Activated naive CD4-positive, alpha-beta T cell treated with anti-CD3 and anti-CD28 coated beads for 36 hours (primary cell): Measurements from ENCODE around the gene CYFIP2. TPM values are rescaled to one million over a fixed set of nuclear protein-coding genes. Genes with fewer than 3 reads are reported as not detected.

Experiments used
- CTCF ChIA-PET: fragments of 350-600 bp; sonication (Branson Sonifier 250); formaldehyde crosslinking; loops from one replicate; lab custom pipeline; 2021; ENCODE audit warnings: antibody characterized with exemption; lab: Charles Lee
- DNase-seq: peaks from one replicate; pipeline ENCODE4 v3.0.0-alpha.2; 2020
- H3K27ac Mint-ChIP-seq: one replicate; pipeline ENCODE4 v1.8.0; 2021; ENCODE audit warnings: mild to moderate bottlenecking, mixed read lengths
- H3K27me3 Mint-ChIP-seq: one replicate; pipeline ENCODE4 v1.8.0; 2021; ENCODE audit warnings: low read depth, mixed read lengths
- H3K36me3 Mint-ChIP-seq: one replicate; pipeline ENCODE4 v1.8.0; 2021; ENCODE audit warnings: low read depth, mixed read lengths
- H3K4me1 Mint-ChIP-seq: one replicate; pipeline ENCODE4 v1.8.0; 2021; ENCODE audit warnings: low read depth, mixed read lengths
- H3K4me3 Mint-ChIP-seq: one replicate; pipeline ENCODE4 v1.8.0; 2021; ENCODE audit warnings: mild to moderate bottlenecking, moderate library complexity, mixed read lengths
- H3K9me3 Mint-ChIP-seq: one replicate; pipeline ENCODE4 v1.8.0; 2021; ENCODE audit warnings: mixed read lengths
- intact Hi-C: fragments of 100-400 bp; cut with micrococcal nuclease; formaldehyde crosslinking; loops from one replicate; pipeline ENCODE4 v1.15.1; 2023
- total RNA-seq, 2 experiments: library from RNA; stranded (reverse); gene quantifications; one replicate each; pipeline ENCODE4 v1.2.3, GENCODE V29; 2021

Gene CYFIP2
- total RNA-seq, 2 experiments from 2014 or later = 490 to 492 TPM

DNA sequence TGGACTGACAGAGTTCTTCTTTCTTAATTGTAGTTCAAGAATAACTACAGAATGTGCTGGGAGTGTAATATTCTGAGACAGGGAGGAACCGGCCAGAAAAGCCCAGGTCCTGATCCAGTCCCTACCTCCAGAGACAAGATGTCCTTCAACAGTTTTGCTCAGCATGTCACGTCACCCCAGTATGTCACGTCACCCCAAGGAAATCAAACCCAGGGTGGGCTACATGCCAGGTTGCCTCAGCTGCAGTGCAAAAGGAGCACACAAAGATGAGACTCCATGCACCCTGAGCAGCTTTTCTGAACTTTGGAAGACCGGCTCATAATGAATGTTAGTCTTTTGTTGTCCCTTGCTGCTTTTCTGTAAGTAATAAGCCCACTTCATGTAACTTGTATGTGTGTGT lies 168.2 kb downstream of the CYFIP2 start:
- intact Hi-C loops = loop anchor here (5.0 kb wide), 1 partner anchor 218 kb away; the partner anchor contains the start of gene SOX30
- Mint-ChIP-seq H3K4me1 (peaks cover 3% of the 10 kb centered on the region), H3K27ac (no peak overlapping the region), H3K9me3 (no peaks in the 10 kb centered on the region), H3K4me3 (no peak overlapping the region), H3K27me3 (peaks cover 9% of the 10 kb centered on the region), H3K36me3 (no peaks in the 10 kb centered on the region)
- no peak for DNase-seq
- CTCF ChIA-PET = interaction anchor here (0.6 to 5.3 kb wide), 10 partner anchors 26 to 310 kb away, joined by 3 to 76 read pairs (median 6); partner anchors contain the start of genes LSM11 and NIPAL4

DNA sequence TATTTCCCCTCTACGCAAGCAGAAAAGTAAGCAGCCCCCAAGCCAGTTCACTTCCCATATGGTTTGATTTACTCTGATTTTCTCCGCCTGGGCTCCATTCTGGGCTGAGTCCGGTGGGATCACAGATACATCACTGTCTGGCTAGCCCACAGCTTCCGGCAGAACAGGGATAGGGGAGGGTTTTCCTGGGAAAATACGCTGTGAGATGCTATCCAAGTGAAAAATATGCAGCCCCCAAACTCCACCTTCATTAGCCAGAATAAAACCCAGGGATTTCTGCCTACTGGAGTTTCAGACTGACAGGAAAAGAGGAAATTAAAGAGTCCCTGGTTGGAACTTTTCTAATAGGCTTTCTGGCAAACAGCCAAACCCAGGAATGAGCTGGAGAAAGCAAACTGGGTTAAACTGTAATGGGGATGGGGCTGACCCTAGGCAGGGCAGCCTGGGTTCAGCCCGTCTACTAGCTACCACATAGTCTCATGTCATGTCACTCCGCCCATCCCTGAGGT lies 177.2 kb downstream of the CYFIP2 start:
- peaks cover 3% of the 10 kb centered on the region for H3K27me3 Mint-ChIP-seq
- no peak overlapping the region for H3K27ac Mint-ChIP-seq
- H3K36me3 Mint-ChIP-seq = no peaks in the 10 kb centered on the region
- intact Hi-C loops = no loop called here
- H3K4me3 Mint-ChIP-seq = no peak overlapping the region
- CTCF ChIA-PET = interaction anchor here (0.8 kb wide), 1 partner anchor 33 kb away, joined by 3 read pairs; no protein-coding TSS in a partner anchor
- no peak for DNase-seq
- no peaks in the 10 kb centered on the region for H3K4me1 Mint-ChIP-seq
- no peaks in the 10 kb centered on the region for H3K9me3 Mint-ChIP-seq

GRCh38 chr5:157444224-157444623 lies 178.3 kb downstream of the CYFIP2 start:
- CTCF ChIA-PET = interaction anchor here (0.6 to 1.5 kb wide), 5 partner anchors 13 to 111 kb away, joined by 3 to 4 read pairs (median 3); no protein-coding TSS in a partner anchor
- H3K36me3 Mint-ChIP-seq = no peaks in the 10 kb centered on the region
- H3K4me3 Mint-ChIP-seq = no peak overlapping the region
- intact Hi-C loops = no loop called here
- H3K4me1 Mint-ChIP-seq = no peaks in the 10 kb centered on the region
- peaks cover 3% of the 10 kb centered on the region for H3K27me3 Mint-ChIP-seq
- no peak overlapping the region for H3K27ac Mint-ChIP-seq
- DNase-seq = no peak
- no peaks in the 10 kb centered on the region for H3K9me3 Mint-ChIP-seq

Other genes starting within 250 kb of the CYFIP2 start
- under 1 TPM; 0.17 to 0.42 TPM for gene HAVCR1, start 207.0 kb upstream of the CYFIP2 start, total RNA-seq
- 10 to 100 TPM; 10.2 to 10.4 TPM for gene HAVCR2, start 157.1 kb upstream of the CYFIP2 start, total RNA-seq
- gene MED7, start 123.3 kb upstream of the CYFIP2 start, total RNA-seq = 10 to 100 TPM; 21.0 to 21.2 TPM
- gene GARIN3, start 99.9 kb upstream of the CYFIP2 start, total RNA-seq = 1 to 10 TPM; 3.6 to 3.8 TPM
- gene ITK, start 85.3 kb upstream of the CYFIP2 start, total RNA-seq = 100 to 1,000 TPM; 340 TPM
- 10 to 100 TPM; 10.1 TPM for gene NIPAL4, start 194.1 kb downstream of the CYFIP2 start, total RNA-seq